Gastroesophageal sphincter (tissue), 4 donors: Measurements from ENCODE around the gene KCTD15. TPM values are rescaled to one million over a fixed set of nuclear protein-coding genes. Genes with fewer than 3 reads are reported as not detected.
"Not testable (repeated sequence)": the region's sequence is repeated elsewhere in the genome, so short reads cannot be mapped to it uniquely, and the experiment has no call there.

Experiments
- ATAC-seq: fragments of 150-250 bp; one replicate; pipeline ENCODE4 v1.9.1; 2016; ENCODE audit warnings: mild to moderate bottlenecking, moderate library complexity
- H3K27ac ChIP-seq, 4 donors: fragments of 200-600 bp; sonication (generic) in 3 of 4; 1 replicate in 3 of 4; 2 replicates in 1 of 4; pipeline ENCODE4 v1.5.1; 2016 to 2019
- H3K27me3 ChIP-seq: fragments of 200-600 bp; sonication (generic); one replicate; pipeline ENCODE4 v1.5.1; 2019
- H3K36me3 ChIP-seq, 2 donors: fragments of 200-600 bp; sonication (generic); one replicate each; pipeline ENCODE4 v1.5.1; 2019; ENCODE audit warnings: control low read depth in 1 of 2
- H3K4me1 ChIP-seq, 3 donors: fragments of 200-600 bp; sonication (generic); 1 replicate in 2 of 3; 2 replicates in 1 of 3; pipeline ENCODE4 v1.5.1; 2016 to 2019; ENCODE audit warnings: control low read depth in 2 of 3
- H3K4me3 ChIP-seq, 2 donors: fragments of 200-600 bp; sonication (generic); one replicate each; pipeline ENCODE4 v1.5.1; 2019; ENCODE audit warnings: mild to moderate bottlenecking in 1 of 2, moderate library complexity in 1 of 2
- H3K9me3 ChIP-seq, 3 donors: fragments of 200-600 bp; sonication (generic); one replicate each; pipeline ENCODE4 v1.5.1; 2017 to 2019; ENCODE audit warnings: control low read depth in 2 of 3
- EP300 ChIP-seq: sonication (generic); formaldehyde crosslinking; IDR thresholded peaks from one replicate; pipeline ENCODE4 v1.6.1; 2017; ENCODE audit warnings: antibody characterized with exemption, mild to moderate bottlenecking
- POLR2A ChIP-seq, 2 donors: fragments of 450-650 bp; IDR thresholded peaks; one replicate each; pipeline ENCODE4 v1.6.1; 2017; ENCODE audit warnings: antibody characterized with exemption in 2 of 2, mild to moderate bottlenecking in 2 of 2, moderate library complexity in 1 of 2
- POLR2AphosphoS5 ChIP-seq: sonication (generic); formaldehyde crosslinking; IDR thresholded peaks from one replicate; pipeline ENCODE4 v1.6.1; 2017; ENCODE audit warnings: antibody characterized with exemption
- WGBS, 2 donors: methylation state at CpG; one replicate each; pipeline ENCODE4 v1.1.5; 2018; ENCODE audit warnings: low coverage in 1 of 2; 5-methylcytosine and 5-hydroxymethylcytosine counted together
- total RNA-seq, 4 donors: library from RNA; depleted of rRNA; stranded (reverse); fragments of >200 nt; gene quantifications; one replicate each; pipeline ENCODE4 v1.1.0, GENCODE V29; 2016
- TF ChIP-seq, protein P1 (sequence below), 4 experiments: fragments of 200-600 bp in 2 of 4; fragments of 450-650 bp in 2 of 4; sonication (generic) in 1 of 4; IDR thresholded peaks; one replicate each; pipeline ENCODE4 v1.5.1; 2017 to 2019; ENCODE audit warnings: antibody characterized with exemption in 4 of 4, mild to moderate bottlenecking in 2 of 4, moderate library complexity in 2 of 4

Gene KCTD15
- total RNA-seq, 4 donors from 2014 or later, result 62.3 to 148 (median 84.3) TPM

DNA sequence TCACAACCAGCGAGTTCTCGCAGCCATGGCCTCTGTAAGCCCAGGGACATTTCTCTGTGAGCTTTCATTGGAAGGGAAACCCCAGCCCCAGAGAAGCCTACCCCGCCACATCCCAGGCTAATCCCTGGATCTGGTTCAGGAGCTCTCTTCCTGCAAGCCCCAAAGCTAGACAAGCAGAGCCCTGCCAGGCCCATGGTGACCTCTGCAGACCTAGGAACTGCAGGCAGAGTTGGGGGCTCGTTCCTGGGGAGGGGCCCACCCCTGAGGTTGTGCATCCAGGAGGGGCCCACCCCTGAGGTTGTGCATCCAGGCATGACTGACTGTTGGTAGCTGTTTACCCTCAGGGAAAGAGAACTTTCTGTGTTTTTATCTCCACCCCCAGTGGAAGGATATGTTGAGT is 21.7 kb downstream of the KCTD15 start:
- Histone ChIP-seq H3K4me3 (no peak overlapping the region), H3K27ac (no peak overlapping the region), H3K27me3 (no peaks in the 10 kb centered on the region), H3K4me1 (peaks cover 0 to 22% (median 9%) of the 10 kb centered on the region in 3 donors), H3K9me3 (no peaks in the 10 kb centered on the region), H3K36me3 (peaks cover 0 to 9% of the 10 kb centered on the region in 2 donors)
- ATAC-seq, result no peak
- TF ChIP-seq, protein P1, sequence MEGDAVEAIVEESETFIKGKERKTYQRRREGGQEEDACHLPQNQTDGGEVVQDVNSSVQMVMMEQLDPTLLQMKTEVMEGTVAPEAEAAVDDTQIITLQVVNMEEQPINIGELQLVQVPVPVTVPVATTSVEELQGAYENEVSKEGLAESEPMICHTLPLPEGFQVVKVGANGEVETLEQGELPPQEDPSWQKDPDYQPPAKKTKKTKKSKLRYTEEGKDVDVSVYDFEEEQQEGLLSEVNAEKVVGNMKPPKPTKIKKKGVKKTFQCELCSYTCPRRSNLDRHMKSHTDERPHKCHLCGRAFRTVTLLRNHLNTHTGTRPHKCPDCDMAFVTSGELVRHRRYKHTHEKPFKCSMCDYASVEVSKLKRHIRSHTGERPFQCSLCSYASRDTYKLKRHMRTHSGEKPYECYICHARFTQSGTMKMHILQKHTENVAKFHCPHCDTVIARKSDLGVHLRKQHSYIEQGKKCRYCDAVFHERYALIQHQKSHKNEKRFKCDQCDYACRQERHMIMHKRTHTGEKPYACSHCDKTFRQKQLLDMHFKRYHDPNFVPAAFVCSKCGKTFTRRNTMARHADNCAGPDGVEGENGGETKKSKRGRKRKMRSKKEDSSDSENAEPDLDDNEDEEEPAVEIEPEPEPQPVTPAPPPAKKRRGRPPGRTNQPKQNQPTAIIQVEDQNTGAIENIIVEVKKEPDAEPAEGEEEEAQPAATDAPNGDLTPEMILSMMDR (IDR thresholded peaks at IDR 0.05), result no peak
- TF ChIP-seq EP300 (no peak), POLR2AphosphoS5 (no peak), POLR2A (IDR thresholded peaks at IDR 0.05) (no peak)
- WGBS, 2 donors, result no CpG with 5 or more reads among the region's 4 CpGs

DNA sequence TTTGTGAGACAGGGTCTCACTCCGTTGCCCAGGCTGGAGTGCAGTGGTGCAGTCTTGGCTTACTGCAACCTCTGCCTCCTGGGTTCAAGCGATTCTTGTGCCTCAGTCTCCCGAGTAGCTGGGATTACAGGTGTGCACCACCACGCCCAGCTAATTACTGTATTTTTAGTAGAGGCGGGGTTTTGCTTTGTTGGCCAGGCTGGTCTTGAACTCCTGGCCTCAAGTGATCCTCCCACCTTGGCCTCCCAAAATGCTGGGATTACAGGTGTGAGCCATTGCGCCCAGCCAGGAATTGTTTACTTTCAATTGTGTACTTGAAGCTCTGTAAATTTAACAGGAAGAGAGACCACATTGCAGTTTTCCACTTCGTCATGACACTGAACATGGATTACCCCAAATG is 22.4 kb downstream of the KCTD15 start:
- H3K9me3 ChIP-seq, ATAC-seq, H3K27me3 ChIP-seq, H3K4me3 ChIP-seq, H3K36me3 ChIP-seq: not testable (repeated sequence)
- peak overlapping the region in 1 of 4 donors; percentile 74 for H3K27ac ChIP-seq
- H3K4me1 ChIP-seq, result peaks cover 0 to 22% (median 9%) of the 10 kb centered on the region in 3 donors
- 50 to 81% methylated on average over 2 to 4 of the region's 7 CpGs for WGBS, 2 donors

DNA sequence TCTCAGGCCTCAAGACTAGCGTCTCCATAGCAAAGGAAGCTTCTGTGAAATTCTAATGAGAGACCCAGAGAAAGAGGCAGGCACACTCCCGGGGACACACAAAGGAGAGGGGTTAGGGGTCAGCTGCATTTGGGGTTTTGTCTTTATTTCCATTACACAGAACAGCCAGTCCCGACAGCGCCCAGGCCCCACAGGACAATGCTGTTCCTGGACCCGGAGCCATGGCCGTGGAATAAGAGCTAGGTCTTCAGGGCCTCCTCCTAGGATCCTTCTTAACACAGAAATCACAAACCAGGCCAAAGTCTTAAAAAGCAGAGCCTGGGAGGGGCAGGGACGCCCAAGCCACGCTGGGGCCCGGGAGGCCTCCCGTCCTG is 22.8 kb downstream of the KCTD15 start:
- 79 to 85% methylated on average over 2 to 5 of the region's 10 CpGs for WGBS, 2 donors
- no peak for ATAC-seq
- peak overlapping the region; percentile 14 to 51 for H3K4me3 ChIP-seq

DNA sequence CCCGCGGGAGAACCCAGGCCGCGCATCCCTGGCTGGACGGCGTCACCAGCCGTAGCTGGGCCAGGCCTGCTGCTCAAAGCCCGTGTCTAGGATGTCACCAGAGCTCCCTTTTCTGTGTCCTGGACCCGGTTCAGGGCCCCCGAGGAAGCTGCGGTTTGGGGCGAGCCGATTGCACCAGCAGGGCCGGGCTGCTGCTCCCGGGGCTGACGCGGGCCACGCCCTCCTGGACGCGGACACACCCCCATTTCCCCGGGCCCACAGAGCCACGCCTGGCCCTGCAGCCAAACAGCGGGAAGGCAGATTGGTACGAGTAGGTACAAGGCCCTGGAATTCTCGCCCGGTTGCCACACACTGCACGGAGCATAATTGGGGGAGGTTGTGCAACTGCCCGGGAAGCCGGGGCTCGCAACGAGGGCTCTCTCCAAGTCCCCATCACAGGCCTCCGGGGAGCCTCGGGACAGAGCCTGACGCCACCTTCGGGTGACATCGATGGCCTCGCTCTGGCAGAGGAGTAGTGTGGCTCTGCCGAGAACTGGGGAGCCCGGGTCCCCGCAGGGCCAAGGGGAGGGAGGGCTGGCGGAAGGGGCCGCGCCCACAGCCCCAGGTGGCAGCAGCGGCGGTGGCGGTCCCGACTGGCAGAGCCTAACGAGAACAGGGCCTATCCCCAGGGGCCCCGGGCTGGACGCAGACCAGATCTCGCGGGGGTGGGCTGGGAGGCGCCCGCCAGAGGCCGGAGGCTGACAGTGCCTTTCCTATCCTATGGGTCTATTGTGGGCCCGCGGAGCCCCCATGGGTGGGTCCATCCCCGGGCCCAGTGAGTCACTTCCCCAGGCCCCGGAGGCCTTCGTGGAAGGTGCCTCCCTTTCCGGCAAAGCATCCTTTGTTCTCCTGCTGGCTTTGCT is 23.5 kb downstream of the KCTD15 start:
- H3K9me3 ChIP-seq, result no peaks in the 10 kb centered on the region
- H3K27ac ChIP-seq, result peak overlapping the region in 3 of 4 donors; percentile 73 to 76 (median 74)
- H3K36me3 ChIP-seq, result no peaks in the 10 kb centered on the region
- TF ChIP-seq POLR2A (IDR thresholded peaks at IDR 0.05) (no peak), POLR2AphosphoS5 (peak; percentile 35)
- TF ChIP-seq, protein P1 (IDR thresholded peaks at IDR 0.05), result peak in 1 of 4 experiments; percentile 24
- WGBS, 2 donors, result 20% methylated on average over 1 of the region's 61 CpGs; no CpG with 5 or more reads in 1 of the 2 donors
- H3K4me1 ChIP-seq, result peaks cover 0 to 22% (median 9%) of the 10 kb centered on the region in 3 donors
- ATAC-seq, result peak; percentile 88
- no peaks in the 10 kb centered on the region for H3K27me3 ChIP-seq
- H3K4me3 ChIP-seq, result peak overlapping the region; percentile 14 to 51

More for the DNA sequence above, 22.8 kb downstream of the KCTD15 start:
- Histone ChIP-seq H3K9me3 (no peaks in the 10 kb centered on the region), H3K4me1 (peaks cover 0 to 22% (median 9%) of the 10 kb centered on the region in 3 donors), H3K36me3 (no peaks in the 10 kb centered on the region), H3K27ac (peak overlapping the region in 3 of 4 donors; percentile 73 to 76 (median 74)), H3K27me3 (no peaks in the 10 kb centered on the region)
- no peak for TF ChIP-seq EP300
- no peak for TF ChIP-seq POLR2A (IDR thresholded peaks at IDR 0.05)
- no peak for TF ChIP-seq POLR2AphosphoS5
- TF ChIP-seq, protein P1 (IDR thresholded peaks at IDR 0.05), result no peak

DNA sequence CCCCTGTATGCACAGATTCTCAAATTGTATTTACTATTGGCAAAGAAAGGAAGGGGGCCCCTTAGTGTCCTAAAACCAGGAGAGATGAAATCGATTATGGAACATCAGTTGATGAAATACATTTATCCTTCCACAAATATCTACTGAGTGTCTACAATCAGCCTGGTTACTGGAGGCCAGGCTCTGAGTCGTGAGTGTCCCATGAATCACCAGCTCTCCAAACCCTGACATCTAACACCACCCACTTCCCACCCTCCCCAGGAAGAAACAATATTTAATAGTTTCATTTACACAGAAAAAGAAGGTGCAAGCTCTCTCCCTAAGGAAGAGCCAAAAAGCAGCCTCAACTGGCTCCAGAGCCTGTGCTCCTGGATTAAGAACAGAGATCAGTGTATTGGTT is 25.2 kb downstream of the KCTD15 start:
- no peak overlapping the region for H3K4me3 ChIP-seq
- H3K9me3 ChIP-seq, result no peaks in the 10 kb centered on the region
- WGBS, 2 donors, result 46 to 54% methylated on average over 2 of the region's 2 CpGs

More for the DNA sequence above, 25.2 kb downstream of the KCTD15 start:
- no peak for ATAC-seq
- no peak for TF ChIP-seq EP300
- TF ChIP-seq POLR2AphosphoS5, result no peak
- TF ChIP-seq, protein P1 (IDR thresholded peaks at IDR 0.05), result no peak
- no peak for TF ChIP-seq POLR2A (IDR thresholded peaks at IDR 0.05)
- H3K27me3 ChIP-seq, result no peaks in the 10 kb centered on the region
- peaks cover 0 to 22% (median 9%) of the 10 kb centered on the region in 3 donors for H3K4me1 ChIP-seq
- no peaks in the 10 kb centered on the region for H3K36me3 ChIP-seq
- no peak overlapping the region for H3K27ac ChIP-seq
